HG02571 (cell line): ENCODE results near the gene KIAA1671.

Experiments
- ATAC-seq: cut with Tn5 transposase; IDR thresholded peaks from one replicate; pipeline ENCODE4 v1.9.1; 2021; ENCODE audit warnings: mild to moderate bottlenecking, moderate library complexity; ENCODE audit not compliant: unreplicated experiment

KIAA1671 gene

DNA sequence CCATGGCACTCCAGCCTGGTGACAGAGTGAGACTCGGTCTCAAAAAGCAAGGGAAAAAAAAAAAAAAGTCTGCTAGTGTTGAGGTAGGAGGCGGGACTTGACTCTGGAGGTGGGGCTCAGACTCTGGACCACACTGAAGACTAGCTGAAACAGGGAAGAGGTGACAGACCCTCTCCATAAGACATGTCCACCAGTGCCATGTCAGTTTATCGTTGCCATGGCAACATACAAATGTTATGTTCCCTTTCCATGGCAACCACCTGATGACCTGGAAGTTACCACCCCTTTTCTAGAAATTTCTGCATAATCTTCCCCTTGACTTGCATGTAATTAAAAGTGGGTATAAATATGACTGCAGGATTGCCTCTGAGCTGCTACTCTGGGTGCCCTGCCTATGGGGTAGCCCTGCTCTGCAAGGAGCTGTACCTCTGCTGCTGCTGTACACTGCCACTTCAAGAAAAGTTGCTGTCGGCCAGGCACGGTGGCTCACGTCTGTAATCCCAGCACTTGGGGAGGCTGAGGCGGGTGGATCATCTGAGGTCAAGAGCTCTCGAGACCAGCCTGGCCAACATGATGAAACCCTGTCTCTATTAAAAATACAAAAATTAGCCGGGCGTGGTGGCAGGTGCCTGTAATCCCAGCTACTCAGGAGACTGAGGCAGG lies 55.1 kb downstream of the KIAA1671 start:
- no peak for ATAC-seq

DNA sequence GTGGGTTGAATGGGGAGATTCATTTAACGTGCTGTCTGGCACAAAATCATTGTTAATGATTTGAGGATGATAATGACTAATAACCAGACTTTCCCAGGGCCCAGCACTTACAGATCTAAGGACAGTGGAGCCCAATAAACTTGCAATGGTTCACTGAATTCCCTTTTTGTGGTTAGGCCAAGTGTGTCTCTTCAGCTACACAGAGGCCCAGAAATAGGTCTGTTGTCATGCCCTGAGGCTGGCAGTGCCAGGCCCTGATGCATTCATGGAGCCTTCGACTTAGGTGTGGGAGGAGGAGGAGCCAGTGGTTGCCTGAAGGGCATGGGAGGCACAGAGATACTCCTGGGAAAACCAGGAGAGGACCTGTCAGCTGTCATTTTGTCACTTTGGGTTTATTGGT lies 56.1 kb downstream of the KIAA1671 start:
- no peak for ATAC-seq

GRCh38 chr22:25012741-25013143 lies 60.2 kb downstream of the KIAA1671 start:
- ATAC-seq = no peak

DNA sequence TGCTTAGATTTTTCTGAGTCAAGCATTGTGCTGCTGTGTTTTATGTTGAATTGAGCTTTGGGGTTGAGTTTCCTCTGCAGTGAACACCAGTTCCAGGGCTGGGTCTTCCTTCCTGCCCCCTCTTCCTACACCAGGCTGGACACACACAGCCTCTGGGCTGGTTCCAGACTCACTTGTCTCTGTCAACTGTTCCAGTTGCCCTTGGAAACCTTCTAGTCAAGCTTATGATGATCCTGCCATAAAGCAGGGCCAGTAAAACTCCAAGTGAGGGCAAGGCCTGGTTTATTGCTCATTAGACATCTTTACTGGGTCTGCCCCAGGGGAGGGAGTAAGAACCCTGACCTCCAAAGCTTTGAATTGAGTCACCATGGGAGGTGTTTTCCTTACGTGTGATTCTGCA lies 61.1 kb downstream of the KIAA1671 start:
- ATAC-seq = no peak

DNA sequence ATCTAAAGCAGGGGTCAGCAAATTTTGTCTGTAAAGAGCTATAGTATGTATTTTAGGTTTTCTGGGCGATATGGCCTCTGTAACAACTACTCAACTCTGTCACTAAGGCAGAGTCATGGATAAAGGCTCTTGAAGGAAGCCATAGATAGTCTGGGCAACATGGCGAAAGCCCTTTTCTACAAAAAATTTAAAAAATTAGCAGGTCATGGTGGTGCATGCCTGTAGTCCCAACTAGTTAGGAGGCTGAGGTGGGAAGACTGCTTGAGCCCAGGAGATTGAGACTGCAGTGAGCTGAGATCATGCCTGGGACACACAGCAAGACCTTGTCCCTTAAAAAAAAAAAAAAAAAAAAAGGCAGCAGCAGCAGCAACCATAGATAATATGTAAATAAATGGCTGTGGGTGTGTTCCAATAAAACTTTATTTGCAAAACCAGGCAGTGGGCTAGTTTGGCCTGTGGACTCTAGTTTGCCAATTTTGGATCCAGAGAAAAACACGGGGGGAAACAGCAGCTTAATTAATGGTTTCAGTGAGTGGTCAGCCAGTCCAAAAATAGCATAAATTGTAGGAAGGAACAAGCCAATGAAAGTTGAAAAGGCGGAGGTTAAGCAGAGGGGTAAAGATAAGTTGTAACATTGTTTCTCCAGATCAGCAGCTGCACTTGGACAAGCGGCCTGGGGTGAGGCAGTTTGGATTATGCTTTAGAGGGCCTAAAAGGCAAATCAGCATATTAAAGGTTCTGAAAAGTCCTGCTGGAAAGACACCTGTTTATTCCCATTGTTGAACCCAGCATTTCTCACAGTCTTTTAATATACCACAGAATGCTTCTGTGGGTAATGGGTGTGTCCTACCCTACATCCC lies 62.6 kb downstream of the KIAA1671 start:
- ATAC-seq = no peak

DNA sequence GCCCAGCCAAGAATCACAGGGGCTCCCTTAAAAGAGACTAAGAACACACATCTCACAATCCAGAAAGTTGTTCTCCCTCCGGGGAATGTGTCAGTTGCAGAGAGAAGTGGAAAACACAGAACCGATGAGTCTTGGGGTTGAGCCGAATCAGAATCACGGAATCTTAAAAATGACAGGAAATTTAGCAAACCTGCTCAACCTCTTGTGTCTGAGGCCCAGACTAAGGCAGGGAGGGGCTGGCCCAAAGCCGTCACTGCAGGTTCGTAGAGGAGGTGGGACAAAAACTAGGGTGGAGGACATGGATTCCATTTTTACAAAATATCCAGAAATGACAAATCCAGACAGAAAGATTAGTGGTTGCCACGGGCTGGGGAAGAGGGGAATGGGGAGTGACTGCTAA lies 63.8 kb downstream of the KIAA1671 start:
- ATAC-seq = no peak

DNA sequence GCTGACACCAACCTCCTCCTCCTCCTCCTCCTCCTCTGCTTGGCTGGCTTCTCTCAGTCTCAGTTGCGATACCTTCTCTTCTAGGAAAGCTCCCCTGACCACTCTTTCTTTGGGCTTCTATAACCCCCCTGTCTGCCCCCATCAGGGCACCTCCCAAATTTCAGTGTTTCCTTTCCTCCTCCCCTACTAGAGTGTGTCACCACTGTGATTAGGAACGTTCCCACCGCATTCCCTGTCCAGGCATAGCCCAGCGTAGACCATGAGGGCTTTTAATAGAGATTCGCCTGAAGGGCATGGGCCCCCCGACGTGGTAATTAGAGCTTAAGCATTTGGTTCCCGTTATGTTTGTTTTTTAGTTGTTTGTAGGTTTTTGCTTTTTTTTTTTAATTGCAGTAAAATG lies 65.5 kb downstream of the KIAA1671 start:
- no peak for ATAC-seq

GRCh38 chr22:25019427-25020184 lies 67.1 kb downstream of the KIAA1671 start:
- ATAC-seq = no peak

DNA sequence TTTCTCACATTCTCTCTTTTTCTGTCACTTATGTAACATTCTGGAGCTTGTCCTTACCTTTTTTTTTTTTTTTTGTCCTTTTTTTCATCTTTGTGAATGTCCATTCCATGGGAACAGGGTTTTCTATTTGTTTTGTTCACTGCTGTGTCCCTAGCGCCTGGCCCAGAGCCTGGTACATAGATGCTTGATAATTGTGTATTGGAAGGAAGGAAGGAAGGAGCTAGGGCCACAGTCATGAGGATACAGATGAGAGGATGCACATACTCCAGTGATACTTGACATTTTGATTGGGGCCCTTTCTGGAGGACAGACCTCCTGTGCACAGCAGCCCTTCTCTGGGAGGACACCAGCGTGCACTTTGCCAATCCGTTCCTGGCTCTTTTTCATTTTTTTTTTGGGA lies 68.9 kb downstream of the KIAA1671 start:
- ATAC-seq = no peak

GRCh38 chr22:25021976-25022711 lies 69.6 kb downstream of the KIAA1671 start:
- no peak for ATAC-seq

DNA sequence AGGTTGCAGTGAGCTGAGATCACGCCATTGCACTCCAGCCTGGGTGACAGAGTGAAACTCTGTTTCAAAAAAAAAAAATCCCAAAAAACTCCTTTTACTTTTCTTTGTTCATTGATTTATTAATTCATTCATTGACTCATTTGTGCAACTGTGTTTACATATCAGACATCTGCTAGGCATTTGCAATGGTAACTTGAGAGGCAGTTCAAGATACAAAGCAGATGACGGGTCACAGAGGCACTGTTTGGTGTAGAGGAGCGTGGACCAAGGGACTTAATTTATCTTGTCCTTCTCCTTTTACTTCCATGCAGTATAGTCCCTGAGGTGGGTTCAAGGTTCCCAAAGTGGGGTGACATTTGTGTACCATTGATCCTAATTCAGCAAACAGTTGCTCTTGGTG lies 71.4 kb downstream of the KIAA1671 start:
- ATAC-seq = no peak

DNA sequence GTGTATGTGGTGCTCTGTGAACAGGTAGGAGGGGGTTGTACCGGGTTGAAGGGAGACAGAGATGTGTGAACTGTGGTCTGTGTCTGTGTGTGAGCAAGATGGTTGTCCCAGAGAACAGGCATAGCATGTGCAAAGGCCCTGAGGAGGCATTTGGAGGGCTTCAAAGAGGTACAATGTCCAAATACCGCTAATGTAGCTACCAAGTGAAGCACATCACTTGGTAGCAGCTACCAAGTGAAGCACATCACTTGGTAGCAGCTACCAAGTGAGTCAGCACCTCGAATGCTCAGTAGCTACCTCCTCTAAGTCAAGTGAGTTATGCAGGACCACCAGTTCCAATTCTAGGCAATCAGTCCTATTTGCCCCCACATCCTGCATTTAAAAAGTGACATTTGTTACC lies 72.4 kb downstream of the KIAA1671 start:
- no peak for ATAC-seq

DNA sequence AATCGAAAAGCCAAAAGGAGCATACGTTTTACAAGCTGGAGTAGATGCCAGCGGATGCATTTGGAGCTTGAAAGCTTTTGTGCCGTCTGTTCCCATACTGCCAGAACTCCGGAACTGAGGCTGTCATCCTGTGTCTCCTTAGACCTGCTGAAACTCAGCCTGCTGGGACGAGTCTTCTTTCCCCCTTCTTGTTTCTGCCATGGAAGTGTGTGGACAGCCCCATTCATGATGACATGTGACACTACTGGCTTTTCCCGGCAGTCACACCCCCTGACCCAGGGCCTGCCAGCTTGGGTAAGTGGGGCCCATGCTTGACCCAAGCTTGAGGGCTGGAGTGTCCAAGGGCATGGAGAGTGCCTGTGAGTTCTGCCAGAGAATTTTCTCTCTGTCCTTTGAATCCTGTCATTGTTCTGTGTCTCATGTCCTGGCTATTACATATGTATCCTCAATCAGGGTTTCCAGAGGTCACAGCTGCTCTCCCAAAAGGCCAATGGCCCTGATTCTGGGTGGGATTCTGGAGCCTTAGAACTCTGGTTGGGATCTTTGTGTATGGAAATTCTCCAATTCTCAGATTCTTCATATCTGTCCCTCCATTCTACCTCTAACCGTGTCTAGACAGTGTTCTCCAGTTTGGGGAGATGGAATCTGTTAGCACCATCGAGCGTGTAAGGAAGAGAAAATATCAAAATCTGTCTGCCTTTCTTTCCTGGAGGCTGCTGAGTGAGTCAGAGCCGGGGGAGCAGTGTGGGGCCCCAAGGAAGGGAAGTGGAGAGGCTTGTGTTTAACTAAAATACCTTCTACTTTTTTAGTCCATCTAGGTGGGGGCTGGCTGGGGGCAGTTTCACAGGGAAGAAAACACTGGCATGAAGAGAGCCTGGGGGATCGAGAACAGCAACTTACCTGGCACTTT lies 73.2 kb downstream of the KIAA1671 start:
- ATAC-seq = no peak

DNA sequence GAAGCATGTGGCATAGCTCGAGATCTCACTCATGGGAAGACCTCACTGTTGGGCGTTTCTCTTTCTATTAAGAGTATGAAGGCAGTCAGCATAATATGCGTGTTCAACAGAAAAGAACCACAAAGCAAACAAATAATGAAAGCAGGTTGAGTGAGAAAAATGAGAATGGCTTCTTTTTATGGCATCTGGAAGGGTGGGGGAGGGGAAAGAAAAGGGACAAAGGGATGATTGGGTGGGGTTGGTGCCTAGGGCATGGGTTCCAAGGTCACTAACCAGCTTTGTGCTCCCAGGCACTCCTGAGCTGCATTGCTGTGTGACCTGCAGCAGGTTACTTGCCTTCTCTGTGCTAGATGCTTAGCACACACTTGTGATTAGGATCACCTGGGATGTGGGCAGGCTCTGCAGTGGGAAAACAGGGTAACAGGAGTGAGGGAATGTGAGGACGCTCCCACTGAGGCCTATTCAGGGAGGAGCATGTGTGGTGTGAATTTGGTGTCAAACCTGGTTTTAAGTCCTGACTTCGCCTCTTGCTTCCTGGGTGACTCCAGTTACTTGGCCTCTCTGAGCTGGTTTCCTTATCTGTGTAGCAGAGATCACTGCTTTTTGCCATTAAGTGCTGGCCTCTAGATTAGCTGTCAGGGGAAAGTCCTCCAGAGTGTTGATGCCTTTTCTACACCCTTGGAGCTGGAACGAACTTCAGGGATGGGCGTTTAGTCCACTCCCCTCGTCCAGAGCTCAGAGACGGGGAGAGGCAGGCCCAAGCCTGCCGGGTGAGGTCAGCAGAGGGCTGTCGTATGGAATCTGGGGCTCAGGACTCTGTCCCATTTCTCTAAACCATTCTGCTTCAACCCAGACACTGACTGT lies 74.8 kb downstream of the KIAA1671 start:
- ATAC-seq = no peak

DNA sequence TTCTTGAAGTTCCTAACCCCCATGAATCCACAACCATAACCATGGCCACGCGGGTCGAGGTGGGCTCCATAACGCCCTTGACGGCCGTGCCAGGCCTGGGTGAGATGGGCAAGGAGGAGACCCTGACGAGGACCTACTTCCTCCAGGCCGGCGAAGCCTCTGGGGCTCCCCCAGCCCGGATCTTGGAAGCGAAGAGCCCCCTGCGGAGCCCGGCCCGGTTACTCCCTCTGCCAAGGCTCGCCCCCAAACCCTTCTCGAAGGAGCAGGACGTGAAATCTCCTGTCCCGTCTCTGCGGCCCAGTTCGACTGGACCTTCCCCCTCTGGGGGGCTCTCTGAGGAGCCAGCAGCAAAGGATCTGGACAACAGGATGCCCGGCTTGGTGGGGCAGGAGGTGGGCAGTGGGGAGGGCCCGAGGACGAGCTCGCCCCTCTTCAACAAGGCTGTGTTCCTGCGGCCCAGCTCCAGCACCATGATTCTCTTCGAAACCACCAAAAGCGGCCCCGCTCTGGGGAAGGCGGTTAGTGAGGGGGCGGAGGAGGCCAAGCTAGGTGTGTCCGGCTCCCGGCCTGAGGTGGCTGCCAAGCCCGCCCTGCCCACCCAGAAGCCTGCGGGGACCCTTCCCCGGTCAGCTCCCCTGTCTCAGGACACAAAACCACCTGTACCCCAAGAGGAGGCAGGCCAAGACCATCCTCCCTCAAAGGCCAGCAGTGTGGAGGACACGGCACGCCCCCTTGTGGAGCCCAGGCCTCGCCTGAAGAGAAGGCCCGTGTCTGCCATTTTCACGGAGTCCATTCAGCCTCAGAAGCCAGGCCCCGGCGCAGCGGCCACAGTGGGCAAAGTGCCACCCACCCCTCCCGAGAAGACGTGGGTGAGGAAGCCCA lies 75.7 kb downstream of the KIAA1671 start:
- ATAC-seq = no peak

DNA sequence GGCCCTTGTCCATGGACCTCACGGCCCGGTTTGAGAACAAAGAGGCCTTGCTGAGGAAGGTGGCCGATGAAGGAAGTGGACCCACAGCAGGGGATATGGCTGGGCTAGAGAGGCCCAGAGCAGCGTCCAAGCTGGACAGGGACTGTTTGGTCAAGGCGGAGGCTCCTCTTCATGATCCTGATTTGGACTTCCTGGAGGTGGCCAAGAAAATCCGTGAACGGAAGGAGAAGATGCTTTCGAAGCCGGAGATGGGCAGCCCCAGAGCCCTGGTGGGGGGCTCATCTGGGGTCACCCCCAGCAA lies 76.3 kb downstream of the KIAA1671 start:
- no peak for ATAC-seq

DNA sequence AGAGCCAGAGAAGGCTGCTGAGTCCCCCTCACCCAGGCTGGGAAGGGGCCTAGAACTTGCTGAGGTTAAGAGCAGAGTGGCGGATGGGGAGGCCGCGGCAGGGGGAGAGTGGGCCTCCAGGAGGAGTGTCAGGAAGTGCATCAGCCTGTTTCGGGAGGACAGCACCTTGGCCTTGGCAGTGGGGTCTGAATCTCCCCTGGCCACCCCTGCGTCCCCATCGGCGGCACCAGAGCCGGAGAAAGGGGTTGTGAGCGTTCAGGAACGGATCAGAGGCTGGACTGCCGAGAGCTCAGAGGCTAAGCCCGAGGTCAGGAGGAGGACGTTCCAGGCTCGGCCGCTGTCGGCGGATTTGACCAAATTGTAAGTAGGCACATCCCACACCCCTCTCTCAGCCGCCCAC lies 76.7 kb downstream of the KIAA1671 start:
- no peak for ATAC-seq

DNA sequence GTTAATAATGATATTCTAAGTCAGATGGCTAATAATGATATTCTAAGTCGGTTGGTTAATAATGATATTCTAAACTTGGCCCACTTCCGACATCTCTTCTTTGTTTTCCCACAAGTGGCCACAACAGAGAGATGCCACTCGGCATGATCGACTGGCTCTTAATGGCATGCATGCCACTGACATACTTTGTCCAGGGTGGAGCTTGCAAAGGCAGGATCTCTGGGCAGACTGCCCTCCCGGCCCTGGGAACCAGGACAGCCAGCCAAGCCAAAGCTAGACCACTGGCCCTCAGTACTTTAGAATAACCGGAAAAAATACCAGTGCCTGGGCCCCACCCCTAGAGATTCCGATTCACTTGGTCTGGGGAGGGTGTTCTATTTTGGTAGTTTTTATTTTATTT lies 78.1 kb downstream of the KIAA1671 start:
- no peak for ATAC-seq
